Measurements from ENCODE around the gene RFFL.

Gene RFFL

GRCh38 chr17:34974794-34975785, 88.4 kb downstream of the RFFL start:
- DNase-seq (ENCODE audit: low read depth, low spot score) = no peak

GRCh38 chr17:34974179-34974578, 89.3 kb downstream of the RFFL start:
- DNase-seq (ENCODE audit: low read depth, low spot score) = no peak

- DNase-seq (ENCODE audit: low read depth, low spot score) = peak; percentile 95
Observed at GRCh38 chr17:34961093-34961911, 102.2 kb downstream of the RFFL start, which contains the start of the genes CCT6B and ZNF830. Gene CCT6B (minus strand): TSS chr17:34961460. CDS start chr17:34961393, 67 bp downstream. Gene ZNF830 (plus strand): TSS chr17:34961540. CDS start chr17:34961567, 27 bp downstream.

- no peak for DNase-seq (ENCODE audit: low read depth, low spot score)
Observed at GRCh38 chr17:34958438-34958837, 105.1 kb downstream of the RFFL start.
